Kidney (tissue), 22 donors: ENCODE measurements around the gene NPY4R. TPM values are rescaled to one million over a fixed set of nuclear protein-coding genes. Genes with fewer than 3 reads are reported as not detected.
A peak's percentile ranks its signal among the peaks of the same experiment; 100 is the strongest.
"Not testable (repeated sequence)": the region's sequence is repeated elsewhere in the genome, so short reads cannot be mapped to it uniquely, and the experiment has no call there.

Source experiments
- DNase-seq, 5 donors: peaks; one replicate each; pipeline ENCODE4 v3.0.0-alpha.2; 2013 to 2020
- FAIRE-seq: peaks from 2 replicates; lab custom pipeline; 2012; peaks lifted over from hg19 to GRCh38; lab: Jason Lieb, UNC
- H3K27ac ChIP-seq, 2 donors: one replicate each; pipeline ENCODE4 v1.7.0; 2013; ENCODE audit warnings: low read depth in 2 of 2, low read length in 2 of 2, inconsistent platforms in 1 of 2
- H3K27me3 ChIP-seq: one replicate; pipeline ENCODE4 v1.7.1; 2013; ENCODE audit warnings: low read length, inconsistent platforms; ENCODE audit not compliant: control insufficient read depth, insufficient read depth
- H3K36me3 ChIP-seq, 3 donors: one replicate each; pipeline versions ENCODE4 v1.7.0 to v1.7.1; 2013; ENCODE audit warnings: low read length in 3 of 3, control low read depth in 1 of 3, inconsistent platforms in 1 of 3; ENCODE audit not compliant: insufficient read depth in 3 of 3, control insufficient read depth in 2 of 3
- H3K4me1 ChIP-seq, 3 donors: one replicate each; pipeline versions ENCODE4 v1.7.0 to v1.7.1; 2013; ENCODE audit warnings: low read length in 3 of 3, inconsistent platforms in 1 of 3, low read depth in 1 of 3; ENCODE audit not compliant: control insufficient read depth in 2 of 3, insufficient read depth in 2 of 3
- H3K4me3 ChIP-seq, 3 donors: one replicate each; pipeline versions ENCODE4 v1.7.0 to v1.8.1; 2013; ENCODE audit warnings: low read length in 3 of 3, control low read depth in 1 of 3, inconsistent platforms in 1 of 3
- H3K9ac ChIP-seq, 3 donors: one replicate each; pipeline versions ENCODE4 v1.7.0 to v1.7.1; 2013; ENCODE audit warnings: low read length in 3 of 3, control low read depth in 1 of 3, inconsistent platforms in 1 of 3
- H3K9me3 ChIP-seq, 3 donors: one replicate each; pipeline versions ENCODE4 v1.7.0 to v1.7.1; 2013; ENCODE audit warnings: low read length in 3 of 3, control low read depth in 1 of 3, inconsistent platforms in 1 of 3; ENCODE audit not compliant: control insufficient read depth in 2 of 3, insufficient read depth in 1 of 3
- intact Hi-C: fragments of 100-400 bp; cut with DNase I; formaldehyde crosslinking; loops from one replicate; pipeline ENCODE4 v1.11.1; 2022
- long read RNA-seq, 10 donors: library from polyadenylated mRNA in 1 of 10; unstranded in 1 of 10; transcript quantifications; one replicate each; pipeline ENCODE4 v2.0.0 and lab custom pipeline, GENCODE V29; 2021 to 2026
- polyA plus RNA-seq: library from polyadenylated mRNA; stranded (reverse); fragments of 350-450 nt; fragmentation: Illumina TruSeq; extraction: RNeasy Lipid Tissue Mini Kit (QIAGEN cat#74804); gene quantifications from one replicate; pipeline ENCODE4 v1.2.3, GENCODE V29; 2014; ENCODE audit warnings: low read depth, low replicate concordance; ENCODE audit not compliant: insufficient read depth
- total RNA-seq: library from RNA; stranded (reverse); fragmentation: NEBNext Ultra II Directional; extraction: Animal tissue kit (Norgen Biotek cat#: 25700); gene quantifications from one replicate; pipeline ENCODE4 v1.2.1, GENCODE V29; 2021
- TF ChIP-seq, protein P1 (sequence below): IDR thresholded peaks from 3 replicates; pipeline ENCODE4 v1.5.1; 2012; ENCODE audit warnings: mild to moderate bottlenecking, moderate library complexity, borderline replicate concordance; ENCODE audit not compliant: insufficient read depth; ENCODE audit errors: extremely low read depth
- donor health status: control.
- donor health status: control.
- donor health status: control.
- donor health status: control.
- donor health status: control.
- donor health status: DM: yes; HTN: yes; CAD: no.
- donor health status: Normal renal cell carcinoma (clear cell type).

NPY4R gene
- total RNA-seq (not detected), polyA plus RNA-seq (not detected)
- long read RNA-seq, donor 1: 0 reads
- long read RNA-seq, donor 2: 0 reads
- long read RNA-seq, donor 3: 0 reads
- long read RNA-seq, donor 4: 0 reads
- long read RNA-seq, donor 5: 0 reads
- long read RNA-seq, donor 6: 0 reads
- long read RNA-seq, donor 7: 0 reads
- long read RNA-seq, donor 8: 0 reads
- long read RNA-seq, donor 9: 0 reads
- long read RNA-seq, donor 10: 0 reads

- H3K27me3 ChIP-seq, intact Hi-C loops, H3K9me3 ChIP-seq, H3K9ac ChIP-seq, H3K4me3 ChIP-seq, H3K4me1 ChIP-seq, FAIRE-seq, H3K36me3 ChIP-seq, H3K27ac ChIP-seq: not testable (repeated sequence)
- DNase-seq: peak in 1 of 5 donors; percentile 61
Observed at GRCh38 chr10:46465765-46466164, at the start of gene NPY4R. NPY4R (minus strand) TSS chr10:46465958; CDS start chr10:46462635, 3,323 bp downstream.

GRCh38 chr10:46515366-46515765, 49.6 kb upstream of the NPY4R start:
- no peak overlapping the region for H3K9ac ChIP-seq
- H3K36me3 ChIP-seq: no peaks in the 10 kb centered on the region
- H3K27ac ChIP-seq: no peak overlapping the region
- DNase-seq: no peak
- H3K4me1 ChIP-seq: no peaks in the 10 kb centered on the region
- TF ChIP-seq, protein P1, sequence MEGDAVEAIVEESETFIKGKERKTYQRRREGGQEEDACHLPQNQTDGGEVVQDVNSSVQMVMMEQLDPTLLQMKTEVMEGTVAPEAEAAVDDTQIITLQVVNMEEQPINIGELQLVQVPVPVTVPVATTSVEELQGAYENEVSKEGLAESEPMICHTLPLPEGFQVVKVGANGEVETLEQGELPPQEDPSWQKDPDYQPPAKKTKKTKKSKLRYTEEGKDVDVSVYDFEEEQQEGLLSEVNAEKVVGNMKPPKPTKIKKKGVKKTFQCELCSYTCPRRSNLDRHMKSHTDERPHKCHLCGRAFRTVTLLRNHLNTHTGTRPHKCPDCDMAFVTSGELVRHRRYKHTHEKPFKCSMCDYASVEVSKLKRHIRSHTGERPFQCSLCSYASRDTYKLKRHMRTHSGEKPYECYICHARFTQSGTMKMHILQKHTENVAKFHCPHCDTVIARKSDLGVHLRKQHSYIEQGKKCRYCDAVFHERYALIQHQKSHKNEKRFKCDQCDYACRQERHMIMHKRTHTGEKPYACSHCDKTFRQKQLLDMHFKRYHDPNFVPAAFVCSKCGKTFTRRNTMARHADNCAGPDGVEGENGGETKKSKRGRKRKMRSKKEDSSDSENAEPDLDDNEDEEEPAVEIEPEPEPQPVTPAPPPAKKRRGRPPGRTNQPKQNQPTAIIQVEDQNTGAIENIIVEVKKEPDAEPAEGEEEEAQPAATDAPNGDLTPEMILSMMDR: no peak
- intact Hi-C loops: no loop called here
- no peak overlapping the region for H3K4me3 ChIP-seq
- H3K27me3 ChIP-seq: no peaks in the 10 kb centered on the region
- H3K9me3 ChIP-seq: no peaks in the 10 kb centered on the region
- no peak for FAIRE-seq

DNA sequence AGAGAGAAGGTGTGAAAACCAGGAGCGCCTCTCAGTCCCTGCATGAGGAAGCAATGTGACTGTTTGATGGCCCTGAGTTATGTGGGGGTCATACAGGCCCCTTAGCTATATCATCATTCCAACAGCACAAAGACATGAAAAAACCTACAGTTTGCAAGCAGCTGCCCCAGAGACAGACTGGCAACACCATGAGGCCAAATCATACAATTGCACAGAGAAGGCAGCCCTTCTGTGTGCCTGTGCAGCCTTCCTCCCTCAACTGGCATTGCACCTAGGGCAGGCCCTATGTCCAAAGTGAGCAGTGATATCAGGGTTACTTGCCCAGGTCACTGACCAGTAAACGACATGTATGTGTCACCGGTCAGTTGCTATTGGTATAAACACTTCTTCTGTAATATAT, 49.1 kb upstream of the NPY4R start:
- Histone ChIP-seq H3K27ac (no peak overlapping the region), H3K4me3 (no peak overlapping the region), H3K4me1 (no peaks in the 10 kb centered on the region), H3K9me3 (no peaks in the 10 kb centered on the region), H3K27me3 (no peaks in the 10 kb centered on the region), H3K9ac (no peak overlapping the region), H3K36me3 (no peaks in the 10 kb centered on the region)
- DNase-seq (no peak), FAIRE-seq (no peak)
- TF ChIP-seq, protein P1: no peak
- intact Hi-C loops: no loop called here

GRCh38 chr10:46514431-46514861, 48.7 kb upstream of the NPY4R start:
- no peaks in the 10 kb centered on the region for H3K27me3 ChIP-seq
- no peak overlapping the region for H3K27ac ChIP-seq
- no peaks in the 10 kb centered on the region for H3K36me3 ChIP-seq
- H3K4me3 ChIP-seq: no peak overlapping the region
- no peak overlapping the region for H3K9ac ChIP-seq
- intact Hi-C loops: no loop called here
- FAIRE-seq: no peak
- TF ChIP-seq, protein P1: no peak
- H3K9me3 ChIP-seq: no peaks in the 10 kb centered on the region
- no peaks in the 10 kb centered on the region for H3K4me1 ChIP-seq
- DNase-seq: no peak

- DNase-seq, H3K9me3 ChIP-seq, intact Hi-C loops, H3K27ac ChIP-seq, H3K9ac ChIP-seq, H3K27me3 ChIP-seq, H3K4me3 ChIP-seq, H3K36me3 ChIP-seq, H3K4me1 ChIP-seq, FAIRE-seq: not testable (repeated sequence)
Observed at GRCh38 chr10:46513333-46513732, 47.6 kb upstream of the NPY4R start.

DNA sequence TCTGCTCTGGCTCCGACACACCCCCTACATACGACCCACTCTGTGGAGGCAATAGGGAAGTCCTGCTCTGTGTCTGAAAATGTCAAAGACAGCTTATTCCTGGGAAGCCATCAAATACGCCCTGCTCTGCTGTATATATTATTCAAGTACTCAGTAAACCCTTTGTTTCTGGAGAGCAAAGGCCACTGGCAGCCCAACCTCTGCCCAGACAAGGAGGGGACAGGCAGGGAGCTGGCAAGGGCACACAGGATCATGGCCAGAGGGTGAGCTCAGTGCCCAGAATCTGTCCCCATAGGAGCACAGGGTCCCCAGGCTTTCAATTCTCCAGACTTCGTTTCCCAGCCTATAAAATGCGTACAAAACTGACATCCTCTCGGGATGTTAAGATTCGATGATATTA, 47.0 kb upstream of the NPY4R start:
- H3K9me3 ChIP-seq, H3K4me1 ChIP-seq, H3K36me3 ChIP-seq, H3K4me3 ChIP-seq, H3K27ac ChIP-seq, FAIRE-seq, H3K9ac ChIP-seq, H3K27me3 ChIP-seq, intact Hi-C loops, DNase-seq: not testable (repeated sequence)
